T-helper 1 cell (primary cell): ENCODE data around the gene ARSD.
"Not testable (repeated sequence)": the region's sequence is repeated elsewhere in the genome, so short reads cannot be mapped to it uniquely, and the experiment has no call there.

ENCODE experiments used
- DNase-seq, 5 donors: peaks; one replicate each; pipeline ENCODE4 v3.0.0-alpha.2; 2012 to 2020

ARSD gene

DNA sequence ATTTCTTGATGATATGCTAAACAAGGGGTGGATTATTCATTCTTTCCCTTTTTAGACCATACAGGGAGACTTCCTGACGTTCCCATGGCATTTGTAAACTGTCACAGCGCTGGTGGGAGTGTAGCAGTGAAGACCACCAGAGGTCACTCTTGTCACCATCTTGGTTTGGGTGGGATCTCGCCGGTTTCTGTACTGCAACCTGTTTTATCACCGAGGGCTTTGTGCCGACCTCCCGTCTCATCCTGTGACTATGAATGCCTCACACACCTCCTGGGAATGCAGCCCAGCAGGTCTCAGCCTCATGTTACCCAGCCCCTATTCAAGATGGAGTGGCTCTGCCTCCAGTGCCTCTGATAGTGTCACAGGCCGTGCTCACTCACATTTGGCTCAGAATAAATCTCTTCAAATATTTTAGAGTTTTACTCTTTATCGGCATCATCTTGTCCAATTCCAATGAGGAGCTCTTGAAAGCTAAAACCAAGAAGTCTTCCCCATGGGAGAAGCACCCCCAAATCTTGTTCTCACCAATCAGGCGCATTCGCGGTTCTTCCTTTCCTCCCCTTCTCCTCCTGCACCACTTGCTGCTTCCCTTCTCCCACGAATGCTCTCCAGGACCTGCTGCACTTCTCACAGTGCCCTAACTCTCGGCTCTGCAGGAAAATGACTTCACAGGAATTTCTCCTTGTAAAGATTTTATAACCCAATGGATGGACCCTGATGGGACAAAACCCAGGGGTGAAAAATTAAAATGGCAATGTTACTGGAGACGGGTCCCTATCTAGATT lies 39.2 kb downstream of the ARSD start:
- DNase-seq: not testable (repeated sequence)

GRCh38 chrX:2889045-2889605 lies 40.0 kb downstream of the ARSD start:
- no peak for DNase-seq

DNA sequence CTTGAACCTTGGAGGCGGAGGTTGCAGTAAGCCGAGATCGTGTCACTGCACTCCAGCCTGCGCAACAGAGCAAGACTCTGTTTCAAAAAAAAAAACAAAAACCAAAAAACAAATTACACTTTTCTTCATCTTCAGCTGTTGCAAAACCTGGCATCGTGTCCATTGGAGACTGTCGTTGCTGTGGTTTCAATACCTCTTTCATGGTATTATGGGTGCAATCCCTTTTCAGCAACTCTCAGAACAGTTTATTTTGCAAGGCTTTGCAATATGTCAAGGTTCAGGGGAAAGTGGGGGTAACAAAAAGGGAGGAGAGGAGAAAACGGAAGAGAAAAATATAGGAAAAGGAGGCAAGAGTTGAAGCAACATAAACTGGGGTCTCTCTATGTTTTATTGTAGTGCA lies 40.8 kb downstream of the ARSD start:
- no peak for DNase-seq

DNA sequence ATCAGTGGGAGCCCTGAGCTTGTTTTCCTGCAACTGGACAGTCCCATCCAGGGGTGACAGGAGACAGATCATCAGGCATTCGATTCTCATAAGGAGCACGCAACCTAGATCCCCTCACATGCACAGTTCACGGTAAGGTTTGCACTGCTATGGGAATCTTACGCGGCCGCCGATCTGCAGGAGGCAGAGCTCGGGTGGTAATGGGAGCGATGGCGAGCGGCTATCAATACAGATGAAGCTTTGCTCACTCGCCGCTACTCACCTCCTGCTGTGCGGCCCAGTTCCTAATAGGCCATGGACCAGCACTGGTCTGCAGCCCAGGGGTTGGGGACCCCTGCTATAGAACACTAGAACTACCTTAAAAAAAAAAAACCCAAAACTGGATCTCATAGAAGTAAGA lies 45.4 kb downstream of the ARSD start:
- DNase-seq: no peak

GRCh38 chrX:2879670-2880069 lies 49.5 kb downstream of the ARSD start:
- DNase-seq: no peak

DNA sequence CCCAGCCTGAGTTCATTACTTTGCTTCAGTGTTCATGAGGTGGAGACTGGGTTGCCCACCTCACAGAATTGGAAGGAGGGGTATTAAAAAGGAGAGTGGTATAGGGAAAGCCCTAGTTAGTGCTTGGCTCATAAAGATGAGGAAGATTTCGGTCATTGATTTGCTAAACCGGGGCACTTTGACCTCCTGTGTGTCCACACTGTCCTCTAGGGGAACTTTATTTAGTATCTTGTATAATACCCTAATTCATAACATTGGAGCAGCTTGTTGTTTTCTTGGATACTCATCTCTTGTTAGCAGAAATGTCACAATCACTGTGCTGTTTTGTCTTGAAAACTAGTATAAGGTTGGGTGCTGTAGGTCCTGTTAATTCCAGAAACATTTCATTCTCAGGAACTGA lies 50.6 kb downstream of the ARSD start:
- DNase-seq: no peak

DNA sequence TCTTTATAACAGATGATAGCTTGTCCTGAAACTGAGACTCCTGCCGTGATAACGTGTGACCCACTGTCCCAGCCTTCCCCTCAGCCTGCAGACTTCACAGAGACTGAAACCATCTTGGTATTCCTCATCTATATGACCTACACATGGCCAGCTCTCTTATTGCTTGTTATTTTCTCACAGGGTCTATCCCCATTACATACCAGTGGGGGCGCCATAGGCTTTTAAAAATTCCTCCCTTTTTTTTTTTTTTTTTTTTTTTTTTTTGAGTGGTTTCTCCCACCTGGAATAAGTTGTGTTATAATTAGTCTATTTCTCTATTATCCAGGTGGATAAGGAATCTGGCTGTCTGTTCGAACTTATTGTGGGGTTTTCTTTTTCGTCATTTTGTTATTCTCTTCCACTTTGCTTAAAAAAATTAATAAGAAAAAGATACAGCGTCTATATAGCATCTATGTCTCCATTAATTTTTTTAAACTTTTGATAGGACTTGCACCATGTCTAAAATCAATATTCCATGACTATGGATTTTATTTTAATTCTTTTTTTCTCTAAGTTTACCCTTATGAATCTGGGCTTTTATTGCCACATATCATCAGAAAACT lies 53.2 kb downstream of the ARSD start:
- no peak for DNase-seq

DNA sequence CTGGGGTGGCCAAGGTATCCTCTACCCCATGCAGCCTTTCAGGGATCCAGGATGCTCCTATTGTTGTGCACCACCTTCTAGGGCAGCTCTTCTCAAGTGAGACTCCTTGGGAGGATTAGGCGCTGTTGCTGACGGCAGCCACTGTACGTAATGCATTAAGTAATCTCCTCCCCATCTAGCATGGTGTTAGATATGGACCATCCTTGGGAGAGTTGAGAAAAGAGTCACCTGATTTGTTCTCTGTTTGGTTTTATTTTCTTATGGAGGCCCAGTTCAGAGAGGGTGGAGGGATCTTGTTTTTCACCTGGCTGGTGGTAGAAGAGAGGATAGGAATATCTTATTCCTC lies 54.0 kb downstream of the ARSD start:
- DNase-seq: no peak

DNA sequence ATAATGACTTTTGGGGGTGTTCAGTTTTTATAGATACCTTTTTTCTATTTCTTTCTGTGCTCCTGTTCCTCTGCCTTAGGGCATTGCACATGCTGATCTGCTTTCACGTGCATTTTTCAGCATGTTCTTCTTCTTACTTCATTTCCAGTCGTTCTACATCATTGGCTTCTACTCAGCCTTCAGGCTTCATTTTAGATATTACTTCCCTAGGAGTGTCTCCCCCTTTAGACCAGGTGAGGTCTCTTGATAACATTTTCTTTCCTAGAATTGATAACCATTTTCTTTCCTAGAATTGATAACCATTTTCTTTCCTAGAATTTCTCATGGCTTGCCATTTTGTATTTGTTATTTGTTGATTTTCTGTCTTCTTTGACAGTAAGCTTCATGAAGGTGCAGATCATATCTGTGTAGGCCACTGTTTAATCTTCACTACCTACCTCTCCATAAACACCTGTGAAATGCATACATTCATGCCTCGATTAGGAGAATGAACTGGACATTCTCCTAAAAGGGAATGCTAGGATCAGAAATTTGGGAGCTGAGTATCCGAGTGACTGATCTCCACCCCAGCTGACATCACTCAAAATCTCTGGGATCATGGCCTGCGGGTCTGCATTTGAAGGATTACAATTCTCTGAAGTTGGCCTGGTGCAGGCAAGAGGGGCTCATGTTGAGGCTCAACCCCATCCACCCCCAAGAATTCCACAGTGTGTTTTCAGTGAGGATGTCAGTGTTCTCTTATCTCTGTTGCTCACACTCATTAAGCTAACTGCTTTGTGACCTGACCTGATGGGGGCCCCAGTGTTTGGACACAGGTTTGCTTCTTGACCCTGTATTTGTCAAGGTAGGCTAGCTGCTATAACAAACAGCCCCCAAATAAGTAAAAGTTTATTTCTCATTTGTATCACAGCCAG lies 54.7 kb downstream of the ARSD start:
- no peak for DNase-seq

- DNase-seq: no peak
Measured at GRCh38 chrX:2872671-2873277, 56.4 kb downstream of the ARSD start.

GRCh38 chrX:2871831-2872230 lies 57.3 kb downstream of the ARSD start:
- DNase-seq: no peak

DNA sequence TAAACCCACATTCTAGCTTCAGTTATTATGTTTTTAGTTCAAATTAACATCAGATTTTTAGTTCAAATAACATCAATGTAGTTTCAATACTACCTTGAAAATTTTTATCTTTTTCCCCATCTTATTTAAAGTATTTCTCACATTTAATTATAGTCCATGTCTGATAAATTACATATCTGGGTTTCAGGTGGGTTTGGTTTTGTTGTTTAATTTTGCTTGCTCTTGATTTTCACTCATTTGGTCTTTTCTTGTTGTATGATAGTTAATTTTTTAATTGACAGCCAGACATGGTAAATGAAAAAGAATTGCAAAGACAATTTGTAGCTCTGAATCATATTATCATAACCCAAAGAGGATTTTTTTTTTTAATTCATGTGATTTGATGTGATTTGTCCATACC lies 58.5 kb downstream of the ARSD start:
- no peak for DNase-seq

DNA sequence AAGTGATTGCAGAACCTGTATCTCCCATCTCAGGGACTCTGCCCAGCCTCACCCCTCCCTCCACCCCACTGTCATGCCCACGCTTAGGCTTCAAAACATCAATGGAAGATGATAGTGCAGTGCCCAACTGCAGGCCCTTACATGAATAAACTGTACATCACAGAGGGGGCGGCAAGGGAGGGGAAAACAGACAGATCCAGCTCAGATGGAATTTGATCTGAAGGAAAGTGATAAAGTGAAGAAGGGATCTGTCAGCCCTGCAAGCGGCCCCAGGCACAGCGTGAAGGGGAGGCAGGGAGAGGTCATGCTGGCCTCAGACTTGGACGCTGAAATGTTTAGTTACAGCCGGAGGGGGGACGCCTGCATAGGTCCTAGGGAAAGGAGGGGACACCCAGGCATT lies 61.9 kb downstream of the ARSD start:
- DNase-seq: no peak

DNA sequence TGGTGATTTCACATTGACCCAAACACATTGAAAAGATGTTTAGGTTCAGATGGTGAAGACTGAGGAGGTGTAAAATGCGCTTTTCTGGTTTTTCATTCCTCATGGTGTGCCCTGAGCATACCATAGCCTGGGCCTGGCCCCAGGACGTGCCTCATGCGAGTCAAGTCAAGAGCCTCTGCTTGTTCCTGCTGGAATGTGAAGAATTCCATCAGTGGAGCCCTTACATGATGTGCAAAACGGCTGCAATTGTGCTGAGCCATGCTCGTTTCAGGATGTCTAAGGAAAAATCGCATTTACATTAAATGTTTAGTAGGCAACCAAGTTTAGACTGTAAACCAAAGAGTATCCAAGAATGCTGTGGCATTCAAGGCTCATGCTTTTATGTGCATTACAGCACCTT lies 65.5 kb downstream of the ARSD start:
- DNase-seq: no peak

DNA sequence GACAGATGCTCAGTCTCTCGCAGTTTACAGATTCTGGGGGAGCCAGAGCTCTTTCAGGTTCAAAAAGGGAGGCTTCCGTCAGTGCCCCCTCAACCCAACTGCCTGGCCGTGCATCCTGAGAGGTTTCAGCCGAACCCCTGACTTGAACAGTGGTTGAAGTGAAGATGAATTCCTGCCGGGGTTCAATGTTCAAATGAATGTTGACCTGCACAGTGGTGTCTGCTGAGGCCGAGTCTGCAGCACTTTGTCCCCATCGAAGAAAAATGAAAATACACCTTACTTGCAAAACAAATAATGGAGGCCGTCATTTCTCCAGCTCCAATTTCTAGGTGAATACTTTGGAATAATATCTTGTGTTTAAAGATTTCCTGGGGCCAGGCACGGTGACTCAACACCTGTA lies 66.7 kb downstream of the ARSD start:
- DNase-seq: no peak

- DNase-seq: no peak
Measured at GRCh38 chrX:2859197-2859797, 69.8 kb downstream of the ARSD start.

DNA sequence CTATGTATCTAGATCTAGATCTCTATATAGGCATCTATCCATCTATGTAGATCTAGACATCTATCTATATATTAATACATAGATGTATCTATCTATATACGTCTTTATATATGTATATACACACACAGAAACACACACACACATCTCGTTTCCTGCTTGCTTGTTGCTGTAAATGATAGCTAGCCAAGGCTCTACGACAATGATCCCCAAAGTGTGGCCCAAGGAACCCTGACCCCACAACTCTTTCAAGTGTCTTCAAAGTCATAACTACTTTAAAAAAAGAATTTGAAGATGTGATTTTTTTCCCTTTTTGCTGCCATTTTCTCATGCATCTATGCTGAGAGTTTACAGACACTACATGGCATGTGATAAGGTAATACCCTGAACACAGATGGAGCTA lies 71.6 kb downstream of the ARSD start:
- DNase-seq: no peak

DNA sequence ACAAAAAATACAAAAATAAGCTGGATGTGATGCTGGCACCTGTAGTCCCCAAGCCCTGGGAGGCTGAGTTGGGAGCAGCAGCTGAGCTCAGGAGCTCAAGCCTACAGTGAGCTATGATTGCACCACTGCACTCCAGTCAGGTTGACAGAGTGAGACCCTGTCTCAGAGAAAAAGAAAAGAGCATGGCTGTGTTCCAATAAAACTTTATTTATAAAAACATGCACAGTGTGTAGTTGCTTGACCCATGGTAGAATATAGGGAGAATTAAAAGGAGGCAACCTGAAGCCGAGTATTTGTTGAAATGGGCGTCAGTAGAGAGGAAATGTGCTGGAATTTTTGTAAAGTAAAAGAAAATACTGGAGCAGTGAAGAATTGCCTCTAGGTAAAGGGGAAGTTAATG lies 73.4 kb downstream of the ARSD start:
- DNase-seq: no peak

GRCh38 chrX:2854918-2855317 lies 74.2 kb downstream of the ARSD start:
- no peak for DNase-seq
